Caco-2 (cell line): ENCODE results near the gene IFI30. TPM values are rescaled to one million over a fixed set of nuclear protein-coding genes. Genes with fewer than 3 reads are reported as not detected.
A peak's percentile ranks its signal among the peaks of the same experiment; 100 is the strongest.

Source experiments
- BruUV-seq: library from RNA; stranded (reverse); fragments of 400-500 nt; replicated peaks from 2 replicates; lab custom pipeline; 2021; lab: Mats Ljungman, UMichigan
- CTCF ChIA-PET: fragments of 300-600 bp; sonication (Branson Sonifier 250); formaldehyde crosslinking; loops from one replicate; lab custom pipeline; 2022; ENCODE audit warnings: antibody characterized with exemption; lab: Charles Lee
- POLR2A ChIA-PET: fragments of 300-600 bp; sonication (Branson Sonifier 250); formaldehyde crosslinking; loops from one replicate; lab custom pipeline; 2022; ENCODE audit warnings: antibody characterized with exemption; lab: Charles Lee
- DNase-seq, 2 experiments: peaks; one replicate each; pipeline versions ENCODE4 v3.0.0 to v3.0.0-alpha.2; 2020 to 2022
- H3K27me3 ChIP-seq: replicated peaks from 2 replicates; pipeline ENCODE4 v1.6.0; 2011; ENCODE audit warnings: low read length; ENCODE audit not compliant: control insufficient read depth, insufficient read depth
- H3K36me3 ChIP-seq: 2 replicates; pipeline ENCODE4 v1.5.1; 2011; ENCODE audit warnings: low read length; ENCODE audit not compliant: control insufficient read depth, insufficient read depth
- H3K4me1 ChIP-seq: fragments of 250-450 bp; sonication (Bioruptor Pico); 2 replicates; pipeline ENCODE4 v1.5.1; 2020; ENCODE audit warnings: mild to moderate bottlenecking
- H3K4me3 ChIP-seq: 2 replicates; pipeline ENCODE4 v1.5.1; 2011; ENCODE audit warnings: low read depth, mild to moderate bottlenecking, control low read depth, low read length
- H3K9me3 ChIP-seq: fragments of 250-450 bp; sonication (Bioruptor Pico); 2 replicates; pipeline ENCODE4 v1.5.1; 2020; ENCODE audit warnings: mild to moderate bottlenecking, moderate library complexity
- H3K27ac Mint-ChIP-seq: one replicate; pipeline ENCODE4 v1.8.0; 2022; ENCODE audit warnings: mixed read lengths; ENCODE audit not compliant: unreplicated experiment
- H3K27me3 Mint-ChIP-seq: one replicate; pipeline ENCODE4 v1.8.0; 2022; ENCODE audit warnings: mixed read lengths; ENCODE audit not compliant: insufficient read depth, unreplicated experiment
- H3K36me3 Mint-ChIP-seq: one replicate; pipeline ENCODE4 v1.8.0; 2022; ENCODE audit warnings: mild to moderate bottlenecking, mixed read lengths; ENCODE audit not compliant: insufficient read depth, unreplicated experiment
- H3K4me1 Mint-ChIP-seq: one replicate; pipeline ENCODE4 v1.8.0; 2022; ENCODE audit warnings: low read depth, mixed read lengths; ENCODE audit not compliant: unreplicated experiment
- H3K4me3 Mint-ChIP-seq: one replicate; pipeline ENCODE4 v1.8.0; 2022; ENCODE audit warnings: mild to moderate bottlenecking, moderate library complexity, mixed read lengths; ENCODE audit not compliant: unreplicated experiment
- H3K9me3 Mint-ChIP-seq: one replicate; pipeline ENCODE4 v1.8.0; 2022; ENCODE audit warnings: mixed read lengths; ENCODE audit not compliant: unreplicated experiment
- CTCF ChIP-seq, 2 experiments: fragments of 200-600 bp in 1 of 2; IDR thresholded peaks; 1 replicate in 1 of 2; 2 replicates in 1 of 2; pipeline versions ENCODE4 v1.5.1 to v1.8.0; 2011 to 2022; ENCODE audit warnings: antibody characterized with exemption in 1 of 2, control low read depth in 1 of 2, inconsistent platforms in 1 of 2, low read depth in 1 of 2, low read length in 1 of 2, mild to moderate bottlenecking in 1 of 2, moderate library complexity in 1 of 2; ENCODE audit not compliant: insufficient read depth in 1 of 2, severe bottlenecking in 1 of 2, unreplicated experiment in 1 of 2
- intact Hi-C: fragments of 100-400 bp; cut with micrococcal nuclease; formaldehyde crosslinking; loops from one replicate; pipeline ENCODE4 v1.10.0; 2022; ENCODE audit not compliant: unreplicated experiment
- total RNA-seq: library from RNA; stranded (reverse); gene quantifications from 2 replicates; pipeline ENCODE4 v1.2.3, GENCODE V29; 2022

Gene IFI30
- total RNA-seq, 1 experiment from 2014 or later = 39.6 TPM

- DNase-seq = peak; percentile 99
- Mint-ChIP-seq H3K27ac (peak within 1 kb of the TSS; percentile 98), H3K36me3 (peaks cover 29% of the 10 kb centered on the region), H3K27me3 (no peaks in the 10 kb centered on the region), H3K4me1 (peaks cover 10% of the 10 kb centered on the region), H3K9me3 (no peaks in the 10 kb centered on the region), H3K4me3 (peak within 1 kb of the TSS; percentile 94)
- Histone ChIP-seq H3K4me1 (peaks cover 11% of the 10 kb centered on the region), H3K27me3 (no peaks in the 10 kb centered on the region), H3K4me3 (peak within 1 kb of the TSS; percentile 94), H3K36me3 (no peaks in the 10 kb centered on the region; the same call in 1 of the 2 replicates), H3K9me3 (no peaks in the 10 kb centered on the region)
- intact Hi-C loops = loop anchor here (1.0 to 2.0 kb wide), 2 partner anchors 16 to 40 kb away; no protein-coding TSS in a partner anchor
- BruUV-seq = no TSS peak
- CTCF ChIA-PET = interaction anchor here (0.5 to 1.9 kb wide), 6 partner anchors 14 to 71 kb away, joined by 3 to 17 read pairs (median 4); no protein-coding TSS in a partner anchor
- TF ChIP-seq CTCF (IDR thresholded peaks at IDR 0.05; ENCODE audit: insufficient read depth in 1 of 2, low read depth in 1 of 2, low read length in 1 of 2, severe bottlenecking in 1 of 2, unreplicated experiment in 1 of 2) = no peak
- POLR2A ChIA-PET = interaction anchor here (0.5 to 1.2 kb wide), 3 partner anchors 18 to 129 kb away, joined by 4 to 7 read pairs (median 4); partner anchors contain the start of gene JUND
These were observed 20.6 kb upstream of the IFI30 start, which contains the start of gene PIK3R2 for GRCh38 chr19:18152817-18153555. Gene PIK3R2, plus strand, starts transcription at chr19:18153163. Its CDS starts 2,717 bp downstream, at chr19:18155880.

GRCh38 chr19:18153556-18154134 lies 20.0 kb upstream of the IFI30 start:
- peak overlapping the region; percentile 91 for H3K27ac Mint-ChIP-seq
- CTCF ChIA-PET = interaction anchor here (0.5 to 1.1 kb wide), 3 partner anchors 14 to 206 kb away, joined by 3 to 13 read pairs (median 4); no protein-coding TSS in a partner anchor
- peaks cover 11% of the 10 kb centered on the region for H3K4me1 ChIP-seq
- POLR2A ChIA-PET = interaction anchor here (0.7 kb wide), 1 partner anchor 71 kb away, joined by 4 read pairs; no protein-coding TSS in a partner anchor
- H3K36me3 Mint-ChIP-seq = peaks cover 34% of the 10 kb centered on the region
- H3K4me1 Mint-ChIP-seq = peaks cover 10% of the 10 kb centered on the region
- H3K9me3 ChIP-seq = no peaks in the 10 kb centered on the region
- no peak for TF ChIP-seq CTCF (IDR thresholded peaks at IDR 0.05; ENCODE audit: insufficient read depth in 1 of 2, low read depth in 1 of 2, low read length in 1 of 2, severe bottlenecking in 1 of 2, unreplicated experiment in 1 of 2)
- intact Hi-C loops = loop anchor here (2.0 kb wide), 1 partner anchor 17 kb away; no protein-coding TSS in a partner anchor
- peak overlapping the region; percentile 94 for H3K4me3 ChIP-seq
- H3K9me3 Mint-ChIP-seq = no peaks in the 10 kb centered on the region
- peak overlapping the region; percentile 94 for H3K4me3 Mint-ChIP-seq
- BruUV-seq = TSS peak; percentile 34
- H3K27me3 ChIP-seq = no peaks in the 10 kb centered on the region
- H3K27me3 Mint-ChIP-seq = no peaks in the 10 kb centered on the region
- H3K36me3 ChIP-seq = no peaks in the 10 kb centered on the region; the same call in 1 of the 2 replicates
- DNase-seq = peak in 1 of 2 experiments; percentile 24
